ENCODE data around the gene ACD.
A peak's percentile ranks its signal among the peaks of the same experiment; 100 is the strongest.

The ACD gene

GRCh38 chr16:67666032-67666551 lies 6.0 kb upstream of the ACD start:
- Histone ChIP-seq H3K9me3 (ENCODE audit: low read length) (no peaks in the 10 kb centered on the region), H2AFZ (ENCODE audit: low read length) (no peak overlapping the region), H3K9me2 (ENCODE audit: low read depth, low read length) (no peaks in the 10 kb centered on the region), H3K27ac (ENCODE audit: low read depth, low read length, poor library complexity, severe bottlenecking) (no peak overlapping the region), H3K4me3 (ENCODE audit: low read depth, low read length, poor library complexity, severe bottlenecking) (peak overlapping the region; percentile 70), H3K9ac (ENCODE audit: low read length) (peak overlapping the region; percentile 74), H3K36me3 (ENCODE audit: insufficient read depth, low read length) (peaks cover 11% of the 10 kb centered on the region; the same call in 1 of the 2 replicates), H3K79me2 (ENCODE audit: insufficient read depth, low read length) (no peaks in the 10 kb centered on the region), H3F3A (ENCODE audit: insufficient read depth, low read length) (no peaks in the 10 kb centered on the region), H3K27me3 (ENCODE audit: insufficient read depth, low read length) (no peaks in the 10 kb centered on the region), H3K4me1 (ENCODE audit: insufficient read depth, low read length, severe bottlenecking) (peaks cover 39% of the 10 kb centered on the region), H3K4me2 (ENCODE audit: low read length) (peak overlapping the region; percentile 85), H4K20me1 (ENCODE audit: insufficient read depth, low read length) (no peaks in the 10 kb centered on the region)
- no peak for TF ChIP-seq EZH2 (IDR thresholded peaks at IDR 0.05; ENCODE audit: borderline replicate concordance, low read length)
- TF ChIP-seq, protein P1, sequence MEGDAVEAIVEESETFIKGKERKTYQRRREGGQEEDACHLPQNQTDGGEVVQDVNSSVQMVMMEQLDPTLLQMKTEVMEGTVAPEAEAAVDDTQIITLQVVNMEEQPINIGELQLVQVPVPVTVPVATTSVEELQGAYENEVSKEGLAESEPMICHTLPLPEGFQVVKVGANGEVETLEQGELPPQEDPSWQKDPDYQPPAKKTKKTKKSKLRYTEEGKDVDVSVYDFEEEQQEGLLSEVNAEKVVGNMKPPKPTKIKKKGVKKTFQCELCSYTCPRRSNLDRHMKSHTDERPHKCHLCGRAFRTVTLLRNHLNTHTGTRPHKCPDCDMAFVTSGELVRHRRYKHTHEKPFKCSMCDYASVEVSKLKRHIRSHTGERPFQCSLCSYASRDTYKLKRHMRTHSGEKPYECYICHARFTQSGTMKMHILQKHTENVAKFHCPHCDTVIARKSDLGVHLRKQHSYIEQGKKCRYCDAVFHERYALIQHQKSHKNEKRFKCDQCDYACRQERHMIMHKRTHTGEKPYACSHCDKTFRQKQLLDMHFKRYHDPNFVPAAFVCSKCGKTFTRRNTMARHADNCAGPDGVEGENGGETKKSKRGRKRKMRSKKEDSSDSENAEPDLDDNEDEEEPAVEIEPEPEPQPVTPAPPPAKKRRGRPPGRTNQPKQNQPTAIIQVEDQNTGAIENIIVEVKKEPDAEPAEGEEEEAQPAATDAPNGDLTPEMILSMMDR (IDR thresholded peaks at IDR 0.05; ENCODE audit: low read length): no peak

DNA sequence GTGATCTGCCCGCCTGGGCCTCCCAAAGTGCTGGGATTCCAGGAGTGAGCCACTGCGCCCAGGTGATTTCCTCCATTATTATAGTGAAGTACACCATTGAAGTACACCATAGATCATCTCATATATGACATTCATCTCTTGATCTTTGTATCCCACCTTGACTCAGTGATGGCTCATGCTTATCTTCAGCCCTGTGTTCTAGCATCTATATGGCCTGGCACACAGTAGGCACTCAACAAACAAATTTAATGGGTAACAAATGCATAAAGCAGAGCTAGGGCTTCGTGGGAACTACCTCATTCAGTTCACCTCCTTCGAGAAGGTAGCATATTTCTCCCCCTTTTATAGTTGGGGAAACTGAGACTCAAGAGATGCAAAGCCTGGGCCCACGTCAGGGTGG lies 5.5 kb upstream of the ACD start:
- Histone ChIP-seq H3K9me3 (ENCODE audit: low read length) (no peaks in the 10 kb centered on the region), H3K9ac (ENCODE audit: low read length) (peak overlapping the region; percentile 74)

DNA sequence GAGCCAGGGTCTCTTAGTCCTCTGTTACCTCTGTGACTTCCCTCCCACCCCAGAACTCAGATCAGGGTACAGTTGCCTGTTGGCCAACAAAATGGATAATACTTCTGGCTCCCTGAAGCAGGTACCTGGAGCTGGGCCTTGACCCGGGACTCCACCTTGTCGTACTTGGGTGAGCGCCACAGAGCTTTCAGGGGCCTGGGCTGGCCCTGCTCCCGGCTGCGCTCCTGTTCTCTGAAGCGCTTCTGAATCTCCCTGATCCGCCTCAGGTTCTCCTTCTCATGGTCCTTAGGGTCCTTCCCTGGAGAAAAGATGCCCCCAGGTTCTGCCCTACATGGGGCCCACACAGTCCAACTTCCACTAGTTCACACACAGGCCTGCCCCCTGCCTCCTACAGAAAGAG lies 4.8 kb upstream of the ACD start:
- Histone ChIP-seq H3K9me3 (ENCODE audit: low read length) (no peaks in the 10 kb centered on the region), H3K9ac (ENCODE audit: low read length) (no peak overlapping the region), H3K4me3 (ENCODE audit: low read depth, low read length, poor library complexity, severe bottlenecking) (no peak overlapping the region), H3F3A (ENCODE audit: insufficient read depth, low read length) (no peaks in the 10 kb centered on the region), H3K27me3 (ENCODE audit: insufficient read depth, low read length) (no peaks in the 10 kb centered on the region), H3K36me3 (ENCODE audit: insufficient read depth, low read length) (peaks cover 11% of the 10 kb centered on the region; the same call in 1 of the 2 replicates), H3K27ac (ENCODE audit: low read depth, low read length, poor library complexity, severe bottlenecking) (no peak overlapping the region), H3K9me2 (ENCODE audit: low read depth, low read length) (no peaks in the 10 kb centered on the region), H3K79me2 (ENCODE audit: insufficient read depth, low read length) (no peaks in the 10 kb centered on the region), H3K4me2 (ENCODE audit: low read length) (no peak overlapping the region), H4K20me1 (ENCODE audit: insufficient read depth, low read length) (no peaks in the 10 kb centered on the region), H2AFZ (ENCODE audit: low read length) (no peak overlapping the region), H3K4me1 (ENCODE audit: insufficient read depth, low read length, severe bottlenecking) (peaks cover 41% of the 10 kb centered on the region)
- TF ChIP-seq, protein P1 (IDR thresholded peaks at IDR 0.05; ENCODE audit: low read length): no peak
- TF ChIP-seq EZH2 (IDR thresholded peaks at IDR 0.05; ENCODE audit: borderline replicate concordance, low read length): no peak

More for the DNA sequence above, 5.5 kb upstream of the ACD start:
- Histone ChIP-seq H3K9me2 (ENCODE audit: low read depth, low read length) (no peaks in the 10 kb centered on the region), H3K4me1 (ENCODE audit: insufficient read depth, low read length, severe bottlenecking) (peaks cover 41% of the 10 kb centered on the region), H3K36me3 (ENCODE audit: insufficient read depth, low read length) (peaks cover 11% of the 10 kb centered on the region; the same call in 1 of the 2 replicates), H3K4me2 (ENCODE audit: low read length) (peak overlapping the region; percentile 85), H3K27ac (ENCODE audit: low read depth, low read length, poor library complexity, severe bottlenecking) (no peak overlapping the region), H3K4me3 (ENCODE audit: low read depth, low read length, poor library complexity, severe bottlenecking) (peak overlapping the region; percentile 70), H3K27me3 (ENCODE audit: insufficient read depth, low read length) (no peaks in the 10 kb centered on the region), H4K20me1 (ENCODE audit: insufficient read depth, low read length) (no peaks in the 10 kb centered on the region), H2AFZ (ENCODE audit: low read length) (no peak overlapping the region), H3F3A (ENCODE audit: insufficient read depth, low read length) (no peaks in the 10 kb centered on the region), H3K79me2 (ENCODE audit: insufficient read depth, low read length) (no peaks in the 10 kb centered on the region)
- TF ChIP-seq, protein P1 (IDR thresholded peaks at IDR 0.05; ENCODE audit: low read length): no peak
- TF ChIP-seq EZH2 (IDR thresholded peaks at IDR 0.05; ENCODE audit: borderline replicate concordance, low read length): no peak
